GM06990 (cell line): ENCODE results near the gene TPST2.

ENCODE experiments used
- DNase-seq: peaks from one replicate; pipeline ENCODE4 v3.0.0-alpha.2; 2011; ENCODE audit not compliant: insufficient read length; ENCODE audit errors: extremely low read depth
- H3K27me3 ChIP-seq: replicated peaks from 2 replicates; pipeline ENCODE4 v1.6.0; 2011; ENCODE audit warnings: low read length; ENCODE audit not compliant: control insufficient read depth, insufficient read depth
- H3K36me3 ChIP-seq: 2 replicates; pipeline ENCODE4 v1.5.1; 2011; ENCODE audit warnings: low read length; ENCODE audit not compliant: control insufficient read depth, insufficient read depth
- H3K4me3 ChIP-seq: replicated peaks from 2 replicates; pipeline ENCODE4 v1.5.1; 2011; ENCODE audit warnings: low read depth, mild to moderate bottlenecking, control low read depth, low read length
- TF ChIP-seq, protein P1 (sequence below): IDR thresholded peaks from 2 replicates; pipeline ENCODE4 v1.5.1; 2011; ENCODE audit warnings: low read length, control low read depth, mild to moderate bottlenecking, inconsistent platforms; ENCODE audit not compliant: insufficient read depth, poor library complexity, severe bottlenecking

The TPST2 gene

GRCh38 chr22:26589845-26590736 is at the start of gene TPST2:
Gene TPST2 (minus strand): TSS chr22:26590132. CDS start chr22:26541630, 48,502 bp downstream.
- TF ChIP-seq, protein P1, sequence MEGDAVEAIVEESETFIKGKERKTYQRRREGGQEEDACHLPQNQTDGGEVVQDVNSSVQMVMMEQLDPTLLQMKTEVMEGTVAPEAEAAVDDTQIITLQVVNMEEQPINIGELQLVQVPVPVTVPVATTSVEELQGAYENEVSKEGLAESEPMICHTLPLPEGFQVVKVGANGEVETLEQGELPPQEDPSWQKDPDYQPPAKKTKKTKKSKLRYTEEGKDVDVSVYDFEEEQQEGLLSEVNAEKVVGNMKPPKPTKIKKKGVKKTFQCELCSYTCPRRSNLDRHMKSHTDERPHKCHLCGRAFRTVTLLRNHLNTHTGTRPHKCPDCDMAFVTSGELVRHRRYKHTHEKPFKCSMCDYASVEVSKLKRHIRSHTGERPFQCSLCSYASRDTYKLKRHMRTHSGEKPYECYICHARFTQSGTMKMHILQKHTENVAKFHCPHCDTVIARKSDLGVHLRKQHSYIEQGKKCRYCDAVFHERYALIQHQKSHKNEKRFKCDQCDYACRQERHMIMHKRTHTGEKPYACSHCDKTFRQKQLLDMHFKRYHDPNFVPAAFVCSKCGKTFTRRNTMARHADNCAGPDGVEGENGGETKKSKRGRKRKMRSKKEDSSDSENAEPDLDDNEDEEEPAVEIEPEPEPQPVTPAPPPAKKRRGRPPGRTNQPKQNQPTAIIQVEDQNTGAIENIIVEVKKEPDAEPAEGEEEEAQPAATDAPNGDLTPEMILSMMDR = no peak
- Histone ChIP-seq H3K27me3 (no peaks in the 10 kb centered on the region), H3K4me3 (peak within 1 kb of the TSS; percentile 91), H3K36me3 (peaks cover 2% of the 10 kb centered on the region)
- DNase-seq = peak; percentile 85

GRCh38 chr22:26636296-26636695 is 46.4 kb upstream of the TPST2 start:
- Histone ChIP-seq H3K4me3 (no peak overlapping the region), H3K27me3 (no peaks in the 10 kb centered on the region), H3K36me3 (no peaks in the 10 kb centered on the region)
- TF ChIP-seq, protein P1 = no peak
- no peak for DNase-seq

DNA sequence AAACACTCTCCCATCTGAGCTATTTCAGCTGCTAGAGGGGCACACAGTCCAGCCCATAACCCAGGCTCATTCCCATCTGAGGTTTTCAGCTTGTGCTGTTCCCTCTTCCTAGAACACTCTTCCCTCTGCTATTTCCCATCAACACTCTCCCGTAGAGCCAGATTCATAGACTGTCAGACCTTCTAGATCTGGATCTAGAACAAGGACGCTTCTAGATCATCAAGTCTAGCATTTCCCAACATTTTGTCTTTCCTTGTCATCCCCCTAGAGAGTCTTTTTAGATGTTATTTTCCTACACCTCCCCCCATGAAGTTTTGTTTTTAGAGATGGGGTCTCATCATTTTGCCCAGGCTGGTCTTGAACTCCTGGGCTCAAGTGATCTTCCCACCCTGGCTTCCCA is 45.2 kb upstream of the TPST2 start:
- H3K4me3 ChIP-seq = no peak overlapping the region

DNA sequence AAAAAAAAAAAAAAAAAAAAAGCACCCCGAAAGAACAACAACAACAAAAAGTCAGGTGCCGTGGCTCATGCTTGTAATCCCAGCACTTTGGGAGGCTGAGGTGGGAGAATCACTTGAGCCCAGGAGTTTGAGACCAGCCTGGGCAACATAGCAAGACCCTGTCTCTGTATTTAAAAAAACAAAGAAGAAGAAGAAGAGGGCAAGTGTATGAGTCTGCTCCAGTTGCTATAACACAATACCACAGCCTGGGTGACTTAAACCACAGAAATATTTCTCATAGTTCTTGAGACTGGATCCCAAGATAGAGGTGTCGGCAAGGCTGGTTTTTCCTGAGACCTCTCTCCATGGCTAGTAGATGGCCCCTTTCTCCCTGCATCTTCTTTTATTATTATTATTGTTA is 44.3 kb upstream of the TPST2 start:
- TF ChIP-seq, protein P1 = no peak
- Histone ChIP-seq H3K27me3 (no peaks in the 10 kb centered on the region), H3K36me3 (no peaks in the 10 kb centered on the region), H3K4me3 (no peak overlapping the region)
- DNase-seq = no peak

More for the DNA sequence above, 45.2 kb upstream of the TPST2 start:
- H3K36me3 ChIP-seq = no peaks in the 10 kb centered on the region
- TF ChIP-seq, protein P1 = no peak
- no peaks in the 10 kb centered on the region for H3K27me3 ChIP-seq
- no peak for DNase-seq

GRCh38 chr22:26632422-26633155 is 42.7 kb upstream of the TPST2 start:
- no peak for DNase-seq
- no peak overlapping the region for H3K4me3 ChIP-seq
- no peaks in the 10 kb centered on the region for H3K36me3 ChIP-seq
- TF ChIP-seq, protein P1 = no peak
- H3K27me3 ChIP-seq = no peaks in the 10 kb centered on the region
